ENCODE data around the gene TMF1. TPM values are rescaled to one million over a fixed set of nuclear protein-coding genes. Genes with fewer than 3 reads are reported as not detected.

Gene TMF1
- total RNA-seq, 4 donors from 2014 or later, result 15.5 to 53.2 (median 39.9) TPM

GRCh38 chr3:69044608-69045007, 7.5 kb downstream of the TMF1 start:
- Histone ChIP-seq H3K27ac (no peak overlapping the region), H3K27me3 (no peaks in the 10 kb centered on the region), H3K9me3 (no peaks in the 10 kb centered on the region), H3K36me3 (peaks cover 0 to 75% (median 31%) of the 10 kb centered on the region in 4 donors), H3K4me3 (no peak overlapping the region), H3K4me1 (peaks cover 0 to 23% (median 14%) of the 10 kb centered on the region in 4 donors)
- in situ Hi-C loops (cut with MboI; ENCODE audit: low pct_ligation_motif_present in 1 of 4, low pct_unique_long_range_greater_than_20kb in 1 of 4, low sequenced_read_pairs in 3 of 4) (no loop called here), intact Hi-C loops (cut with DNase I; ENCODE audit: low total_unique reads) (no loop called here)
- 95 to 97% methylated on average over 2 of the region's 2 CpGs for WGBS, 2 donors (ENCODE audit: low coverage in 1 of 2)
- TF ChIP-seq POLR2AphosphoS5 (IDR thresholded peaks at IDR 0.05) (no peak), CTCF (IDR thresholded peaks at IDR 0.05) (no peak), EP300 (IDR thresholded peaks at IDR 0.05; ENCODE audit: low read depth) (no peak), POLR2A (IDR thresholded peaks at IDR 0.05) (no peak)
- DNase-seq, result no peak

- in situ Hi-C loops (cut with MboI; ENCODE audit: low pct_ligation_motif_present in 1 of 4, low pct_unique_long_range_greater_than_20kb in 1 of 4, low sequenced_read_pairs in 3 of 4), result no loop called here
- Histone ChIP-seq H3K27me3 (no peaks in the 10 kb centered on the region), H3K4me3 (no peak overlapping the region), H3K4me1 (no peaks in the 10 kb centered on the region), H3K27ac (no peak overlapping the region), H3K9me3 (no peaks in the 10 kb centered on the region), H3K36me3 (peaks cover 0 to 87% (median 43%) of the 10 kb centered on the region in 4 donors)
- WGBS, 2 donors (ENCODE audit: low coverage in 1 of 2), result 84% methylated on average over 7 of the region's 7 CpGs
- intact Hi-C loops (cut with DNase I; ENCODE audit: low total_unique reads), result no loop called here
- TF ChIP-seq POLR2AphosphoS5 (IDR thresholded peaks at IDR 0.05), result no peak
- no peak for TF ChIP-seq CTCF (IDR thresholded peaks at IDR 0.05)
- TF ChIP-seq POLR2A (IDR thresholded peaks at IDR 0.05), result no peak
- TF ChIP-seq EP300 (IDR thresholded peaks at IDR 0.05; ENCODE audit: low read depth), result no peak
- DNase-seq, result no peak
These were observed 18.7 kb downstream of the TMF1 start for GRCh38 chr3:69033470-69033869.

- no peak overlapping the region for H3K4me3 ChIP-seq
- TF ChIP-seq EP300 (IDR thresholded peaks at IDR 0.05; ENCODE audit: low read depth) (no peak), POLR2A (IDR thresholded peaks at IDR 0.05) (no peak), CTCF (IDR thresholded peaks at IDR 0.05) (no peak), POLR2AphosphoS5 (IDR thresholded peaks at IDR 0.05) (no peak)
- no peaks in the 10 kb centered on the region for H3K9me3 ChIP-seq
- no peak for DNase-seq
- H3K27ac ChIP-seq, result no peak overlapping the region
- H3K4me1 ChIP-seq, result no peaks in the 10 kb centered on the region
- intact Hi-C loops (cut with DNase I; ENCODE audit: low total_unique reads) (no loop called here), in situ Hi-C loops (cut with MboI; ENCODE audit: low pct_ligation_motif_present in 1 of 4, low pct_unique_long_range_greater_than_20kb in 1 of 4, low sequenced_read_pairs in 3 of 4) (no loop called here)
- no peaks in the 10 kb centered on the region for H3K27me3 ChIP-seq
- WGBS, 2 donors (ENCODE audit: low coverage in 1 of 2), result 97% methylated on average over 3 to 9 of the region's 9 CpGs
- peaks cover 0 to 86% (median 42%) of the 10 kb centered on the region in 4 donors for H3K36me3 ChIP-seq
These were observed 19.4 kb downstream of the TMF1 start for GRCh38 chr3:69032737-69033136.

GRCh38 chr3:69032142-69032541, 20.0 kb downstream of the TMF1 start:
- Histone ChIP-seq H3K4me1 (no peaks in the 10 kb centered on the region), H3K4me3 (no peak overlapping the region), H3K27ac (no peak overlapping the region), H3K27me3 (no peaks in the 10 kb centered on the region), H3K36me3 (peaks cover 0 to 86% (median 39%) of the 10 kb centered on the region in 4 donors), H3K9me3 (no peaks in the 10 kb centered on the region)
- WGBS, 2 donors (ENCODE audit: low coverage in 1 of 2), result 88 to 95% methylated on average over 1 to 2 of the region's 2 CpGs
- in situ Hi-C loops (cut with MboI; ENCODE audit: low pct_ligation_motif_present in 1 of 4, low pct_unique_long_range_greater_than_20kb in 1 of 4, low sequenced_read_pairs in 3 of 4), result no loop called here
- TF ChIP-seq POLR2A (IDR thresholded peaks at IDR 0.05) (no peak), CTCF (IDR thresholded peaks at IDR 0.05) (no peak), POLR2AphosphoS5 (IDR thresholded peaks at IDR 0.05) (no peak), EP300 (IDR thresholded peaks at IDR 0.05; ENCODE audit: low read depth) (no peak)
- DNase-seq, result no peak
- intact Hi-C loops (cut with DNase I; ENCODE audit: low total_unique reads), result no loop called here

Measured in transverse colon (tissue), 4 donors.